Small intestine (tissue), 4 donors: ENCODE measurements around the gene PNPLA4. TPM values are rescaled to one million over a fixed set of nuclear protein-coding genes. Genes with fewer than 3 reads are reported as not detected.

Experiments
- polyA plus RNA-seq, 4 donors: library from polyadenylated mRNA; stranded (reverse) in 3 of 4; unstranded in 1 of 4; fragments of 200-250 nt in 3 of 4; fragments of 120-200 nt in 1 of 4; gene quantifications; one replicate each; pipeline versions ENCODE4 v1.2.1 to v1.2.3, GENCODE V29; 2013
- donor health status: healthy with polysubstance abuse.
- donor health status: Bipolar disorder and iron deficiency.
- donor health status: healthy.

Gene PNPLA4
- polyA plus RNA-seq, 4 donors = 11.5 to 18.9 (median 17.8) TPM

Other genes with a start within 250 kb of the PNPLA4 start
- not detected for gene VCX, start 84.2 kb downstream of the PNPLA4 start, polyA plus RNA-seq
- gene VCX2, start 243.9 kb upstream of the PNPLA4 start, polyA plus RNA-seq = not detected